ENCODE results near the gene LANCL3.
A peak's percentile ranks its signal among the peaks of the same experiment; 100 is the strongest.
"Not testable (repeated sequence)": the region's sequence is repeated elsewhere in the genome, so short reads cannot be mapped to it uniquely, and the experiment has no call there.

The LANCL3 gene

GRCh38 chrX:37571426-37572107 is at the start of gene LANCL3:
TSS of gene LANCL3 (plus strand) at chrX:37571661. CDS start at chrX:37571871, 210 bp downstream.
- peak; percentile 27 for DNase-seq

GRCh38 chrX:37523673-37524072 is 47.8 kb upstream of the LANCL3 start:
- not testable (repeated sequence) for DNase-seq

GRCh38 chrX:37541991-37542390 is 29.5 kb upstream of the LANCL3 start:
- no peak for DNase-seq

- DNase-seq: no peak
Observed at GRCh38 chrX:37542791-37543190, 28.7 kb upstream of the LANCL3 start.

GRCh38 chrX:37543324-37543723 is 28.1 kb upstream of the LANCL3 start:
- no peak for DNase-seq

GRCh38 chrX:37544531-37544930 is 26.9 kb upstream of the LANCL3 start:
- DNase-seq: not testable (repeated sequence)

GRCh38 chrX:37545066-37545465 is 26.4 kb upstream of the LANCL3 start:
- no peak for DNase-seq

- not testable (repeated sequence) for DNase-seq
Observed at GRCh38 chrX:37549619-37550018, 21.8 kb upstream of the LANCL3 start.

- no peak for DNase-seq
Observed at GRCh38 chrX:37553476-37553875, 18.0 kb upstream of the LANCL3 start.

GRCh38 chrX:37565254-37565653 is 6.2 kb upstream of the LANCL3 start:
- not testable (repeated sequence) for DNase-seq

- not testable (repeated sequence) for DNase-seq
Observed at GRCh38 chrX:37570349-37570748, 1.1 kb upstream of the LANCL3 start.

- DNase-seq: peak; percentile 42
Observed at GRCh38 chrX:37572108-37572587, 687 bp downstream of the LANCL3 start.

GRCh38 chrX:37573121-37573520 is 1.7 kb downstream of the LANCL3 start:
- DNase-seq: not testable (repeated sequence)

GRCh38 chrX:37578045-37578444 is 6.6 kb downstream of the LANCL3 start:
- no peak for DNase-seq

GRCh38 chrX:37580080-37580479 is 8.6 kb downstream of the LANCL3 start:
- no peak for DNase-seq

GRCh38 chrX:37587337-37587736 is 15.9 kb downstream of the LANCL3 start:
- DNase-seq: not testable (repeated sequence)

GRCh38 chrX:37590047-37590446 is 18.6 kb downstream of the LANCL3 start:
- no peak for DNase-seq

GRCh38 chrX:37594755-37595382 is 23.4 kb downstream of the LANCL3 start:
- no peak for DNase-seq

- no peak for DNase-seq
Observed at GRCh38 chrX:37599729-37600128, 28.3 kb downstream of the LANCL3 start.

GRCh38 chrX:37603938-37604409 is 32.5 kb downstream of the LANCL3 start:
- DNase-seq: no peak

- DNase-seq: no peak
Observed at GRCh38 chrX:37607243-37607642, 35.8 kb downstream of the LANCL3 start.

- DNase-seq: no peak
Observed at GRCh38 chrX:37608156-37608555, 36.7 kb downstream of the LANCL3 start.

- DNase-seq: no peak
Observed at GRCh38 chrX:37609727-37610126, 38.3 kb downstream of the LANCL3 start.

GRCh38 chrX:37613933-37614332 is 42.5 kb downstream of the LANCL3 start:
- DNase-seq: no peak
